CD4-positive, alpha-beta T cell treated with Interleukin-12 subunit alpha and Interleukin-12 subunit beta, for 1 hour (primary cell): ENCODE results near the gene TEAD1.

Experiments used
- DNase-seq: peaks from one replicate; pipeline ENCODE4 v3.0.0-alpha.2; 2020

The TEAD1 gene

DNA sequence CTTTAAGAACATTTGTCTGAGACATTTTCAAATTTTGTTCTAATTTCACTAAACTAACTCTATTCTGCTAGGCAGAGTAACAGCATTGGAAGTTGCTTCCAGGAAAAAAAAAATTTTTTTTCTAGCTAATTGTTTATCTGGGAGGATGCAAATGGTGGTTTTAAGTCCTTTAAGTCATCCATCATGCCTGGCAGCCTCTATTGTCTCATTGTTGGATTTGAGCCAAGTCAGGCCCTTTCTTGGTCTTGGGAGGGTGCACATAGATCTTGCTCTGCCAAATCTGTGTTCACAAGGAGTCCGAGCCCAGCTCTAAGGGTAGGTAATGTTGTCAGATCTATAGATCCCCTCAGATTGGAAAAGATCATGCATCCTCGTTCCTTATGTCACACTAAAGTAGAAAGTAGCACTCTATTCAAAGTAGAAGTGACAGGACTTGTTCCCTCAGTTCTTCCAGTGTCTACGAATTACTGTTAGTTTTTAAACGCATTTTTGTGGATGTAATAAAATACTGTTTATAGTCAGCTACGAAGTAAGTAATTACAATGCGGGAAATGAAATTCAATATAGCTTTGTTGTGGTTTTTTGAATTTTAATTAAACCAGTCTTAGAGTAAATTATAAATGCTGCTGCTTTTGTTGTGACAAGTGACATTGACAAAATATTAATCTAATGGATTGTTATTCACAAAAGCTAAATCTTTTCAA is 168.9 kb downstream of the TEAD1 start:
- DNase-seq: no peak

DNA sequence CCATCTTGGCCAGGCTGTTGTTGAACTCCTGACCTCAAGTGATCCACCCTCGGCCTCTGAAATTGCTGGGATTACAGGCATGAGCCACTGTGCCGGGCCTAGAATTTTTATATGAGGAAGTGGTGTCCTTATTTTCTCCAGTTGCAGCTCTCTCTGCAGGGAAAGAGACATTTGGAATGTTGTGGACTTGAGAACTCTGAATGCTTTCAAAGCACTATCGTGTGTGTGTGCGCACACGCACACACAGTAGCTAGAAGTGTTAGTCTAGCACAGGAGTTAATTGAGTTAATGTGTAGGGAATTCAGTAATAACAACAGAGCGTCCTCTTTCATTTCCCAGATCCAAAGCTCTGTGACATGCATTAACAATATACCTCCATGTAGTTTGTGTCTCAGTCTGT is 170.9 kb downstream of the TEAD1 start:
- no peak for DNase-seq

DNA sequence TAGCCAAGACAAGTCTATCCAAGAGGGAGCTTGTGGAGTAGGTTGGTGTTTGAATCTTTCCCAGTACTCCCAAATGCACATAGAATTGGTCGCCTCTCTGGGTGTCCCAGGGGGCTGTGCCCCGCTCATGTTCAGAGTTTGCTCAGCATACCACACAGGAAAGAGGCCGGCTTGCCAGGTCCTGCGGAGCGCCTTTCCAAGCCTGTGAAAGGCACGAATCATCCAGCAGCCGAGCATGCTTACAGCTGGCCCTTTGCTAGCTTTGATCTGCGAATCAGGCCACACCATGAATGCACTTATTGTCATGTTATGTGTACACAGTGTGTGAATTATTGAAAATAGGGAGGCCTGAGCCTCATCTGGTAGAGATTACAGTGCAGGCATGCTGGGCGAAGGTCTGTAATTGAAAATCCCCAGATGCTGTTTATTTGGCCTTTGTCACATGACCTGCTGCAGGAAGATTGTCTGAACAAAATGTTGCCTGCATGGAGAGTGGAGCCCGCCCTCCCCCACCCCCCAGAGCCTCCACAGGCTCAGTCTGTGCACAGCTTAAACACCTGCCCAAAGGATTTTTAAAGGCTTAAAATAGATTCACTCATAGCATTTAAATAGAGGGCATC is 171.6 kb downstream of the TEAD1 start:
- no peak for DNase-seq

DNA sequence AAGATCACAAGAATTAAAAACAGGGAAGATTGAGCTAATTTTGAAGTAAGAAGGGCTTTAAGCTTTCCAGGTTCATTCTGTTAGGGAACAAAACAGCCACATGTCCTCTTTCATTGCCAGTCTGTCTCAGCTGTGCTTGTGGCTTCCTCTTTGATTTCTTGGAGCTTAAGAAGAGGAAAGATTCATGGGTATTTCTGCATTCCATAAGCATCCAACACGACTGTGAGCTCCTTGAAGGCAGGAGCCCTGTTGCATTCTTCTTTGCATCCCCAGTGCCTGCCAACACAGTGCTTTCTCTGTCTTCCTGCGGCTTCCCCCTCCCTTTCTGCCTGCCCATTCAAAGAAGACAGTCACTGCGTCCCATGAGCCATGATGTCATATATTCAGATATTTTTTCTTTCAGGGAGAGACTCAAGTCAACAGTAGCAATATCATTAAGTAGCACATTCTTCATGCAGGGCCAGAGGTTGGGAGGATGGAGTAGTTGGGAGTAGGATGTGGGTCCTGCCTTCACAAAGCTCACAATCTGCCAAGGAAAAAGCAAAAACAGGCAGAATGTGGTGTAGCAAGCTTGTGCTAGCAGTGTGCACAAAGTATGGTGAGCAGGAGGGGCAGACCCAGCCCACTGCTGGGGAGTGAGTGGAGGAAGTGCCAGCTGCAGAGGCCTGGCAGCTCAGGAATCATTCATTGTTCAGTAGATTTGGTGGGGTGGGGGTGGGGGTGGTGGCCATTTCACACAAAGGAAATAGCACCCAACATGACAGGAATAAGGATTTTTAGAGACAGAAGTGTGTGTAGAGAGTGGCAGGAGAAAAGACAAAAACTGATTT is 172.8 kb downstream of the TEAD1 start:
- no peak for DNase-seq

DNA sequence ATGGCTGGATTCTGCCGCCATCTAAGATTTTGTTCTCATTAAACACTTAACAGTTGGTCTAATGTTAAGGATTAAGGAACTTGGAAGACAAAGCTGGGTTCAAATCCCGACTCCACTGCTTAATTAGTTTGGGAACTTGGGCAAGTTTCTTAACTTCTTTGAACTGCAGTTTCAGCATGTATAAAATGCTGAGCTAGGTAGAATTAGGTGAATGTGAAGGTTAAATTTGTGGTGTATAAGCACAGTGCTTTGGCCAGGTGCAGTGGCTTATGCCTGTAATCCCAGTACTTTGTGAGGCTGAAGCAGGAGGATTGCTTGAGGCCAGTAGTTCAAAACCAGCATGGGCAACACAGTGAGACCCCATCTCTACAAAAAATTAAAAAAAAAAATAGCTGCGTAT is 174.2 kb downstream of the TEAD1 start:
- DNase-seq: no peak

DNA sequence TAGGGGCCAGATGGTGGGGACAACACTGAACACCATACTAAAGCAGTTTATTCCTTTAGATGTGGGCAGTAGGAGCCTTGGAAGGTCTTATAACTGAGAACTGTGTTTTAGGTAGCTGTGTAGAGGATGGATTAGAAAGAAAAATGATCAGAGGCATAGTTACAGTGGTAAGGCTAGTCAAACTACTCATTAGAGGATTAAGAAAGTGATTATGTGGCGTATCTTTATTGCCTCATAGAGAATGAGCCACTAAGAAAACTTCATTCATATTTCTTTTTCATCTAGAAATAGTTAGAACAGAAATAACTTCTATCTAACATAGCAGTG is 179.1 kb downstream of the TEAD1 start:
- no peak for DNase-seq

DNA sequence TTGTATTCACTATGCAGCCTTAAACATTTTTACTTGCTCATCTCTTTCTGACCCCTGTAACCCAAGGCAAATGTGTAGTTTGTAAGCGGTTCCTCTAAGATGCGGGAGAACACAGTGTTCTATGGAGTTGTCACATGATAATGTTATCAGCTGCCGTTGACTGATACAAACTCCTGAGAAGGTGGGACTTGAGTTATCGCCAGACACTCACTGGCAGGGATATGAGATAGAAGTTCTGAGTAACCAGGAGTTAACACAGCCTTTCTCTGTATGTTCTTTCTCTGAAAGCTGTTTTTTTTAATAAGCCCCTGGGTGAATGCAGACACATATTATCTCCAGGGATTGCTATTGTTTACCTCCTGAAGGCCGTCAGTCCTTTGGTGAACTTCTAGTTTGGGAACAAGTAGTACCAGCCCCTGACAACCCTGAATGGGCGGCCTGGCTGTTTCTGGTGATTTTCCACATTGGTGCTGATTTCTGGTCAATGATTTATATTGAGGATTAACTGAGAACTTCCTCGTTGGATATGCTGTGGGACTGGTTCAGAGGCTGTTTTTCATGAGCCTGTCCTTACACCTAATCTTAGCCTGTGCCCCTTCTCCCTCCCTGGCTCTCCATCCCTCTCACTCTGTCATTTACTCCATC is 179.6 kb downstream of the TEAD1 start:
- DNase-seq: no peak

DNA sequence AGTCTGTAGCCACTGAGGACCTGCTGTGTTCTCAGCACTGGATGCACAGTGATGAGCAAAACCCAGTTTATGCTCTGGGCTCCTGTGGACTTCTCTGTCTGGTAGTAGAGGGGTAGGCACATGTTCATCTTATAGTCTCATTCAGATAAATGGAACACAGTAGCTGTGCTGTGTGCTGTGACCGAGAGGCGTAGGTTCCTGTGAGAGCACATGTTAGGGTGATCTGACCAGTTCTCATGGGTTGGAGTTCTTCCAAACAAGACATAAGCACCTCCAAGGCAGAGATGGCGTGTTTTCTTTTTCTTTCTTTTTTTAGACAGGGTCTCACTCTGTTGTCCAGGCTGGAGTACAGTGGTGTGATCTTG is 180.1 kb downstream of the TEAD1 start:
- no peak for DNase-seq

DNA sequence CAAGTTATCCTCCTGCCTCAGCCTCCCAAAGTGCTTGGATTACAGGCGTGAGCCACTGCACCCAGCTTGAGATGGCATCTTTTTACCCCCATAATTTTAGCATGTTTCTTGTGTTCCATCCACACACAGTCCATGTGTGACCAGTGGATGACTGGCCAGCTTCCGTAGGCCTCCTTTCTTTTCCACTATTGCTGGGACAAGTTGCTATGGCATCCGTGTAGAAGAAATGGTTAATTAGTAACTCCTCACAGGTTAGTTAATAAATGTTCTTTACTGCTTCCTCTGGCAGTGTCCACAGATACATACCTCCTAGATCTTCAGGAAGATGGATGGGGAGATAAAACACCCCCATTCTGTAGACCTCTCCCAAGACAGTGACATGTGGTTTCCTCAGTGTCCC is 180.6 kb downstream of the TEAD1 start:
- no peak for DNase-seq

DNA sequence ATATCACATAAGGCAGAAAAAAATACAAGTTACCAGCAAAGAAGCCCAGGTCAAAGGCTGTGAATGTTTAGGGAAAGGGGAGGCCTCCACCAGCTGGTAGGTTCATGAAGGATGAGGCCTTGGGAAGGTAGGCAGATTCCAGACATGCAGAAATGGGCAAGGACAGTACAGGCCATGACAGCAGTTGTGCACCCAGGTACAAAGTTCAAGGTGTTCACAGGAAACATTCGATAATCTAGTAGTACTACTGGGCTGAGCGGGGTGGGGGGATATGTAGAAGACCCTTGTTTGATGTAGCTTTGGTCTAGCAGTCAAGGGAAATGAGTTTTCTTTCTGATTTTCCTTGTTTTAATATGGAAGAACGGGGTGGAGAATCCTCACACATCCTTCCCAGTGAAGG is 182.1 kb downstream of the TEAD1 start:
- DNase-seq: no peak

DNA sequence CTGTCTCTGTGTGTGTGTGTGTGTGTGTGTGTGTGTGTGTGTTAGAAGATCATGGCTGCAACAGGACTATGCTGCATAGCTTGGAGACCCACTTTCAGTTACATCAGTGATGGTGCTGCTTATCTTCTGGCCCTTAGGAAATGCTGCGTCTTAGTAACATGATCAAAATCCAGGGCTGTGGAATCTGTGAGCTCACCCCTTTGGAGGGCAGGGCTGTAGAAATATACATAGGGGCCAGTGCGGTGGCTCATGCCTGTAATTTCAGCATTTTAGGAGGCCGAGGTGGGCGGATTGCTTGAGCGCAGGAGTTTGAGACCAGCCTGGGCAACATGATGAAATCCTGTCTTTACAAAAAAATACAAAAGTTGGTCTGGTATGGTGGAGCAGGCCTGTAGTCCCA is 183.4 kb downstream of the TEAD1 start:
- no peak for DNase-seq

DNA sequence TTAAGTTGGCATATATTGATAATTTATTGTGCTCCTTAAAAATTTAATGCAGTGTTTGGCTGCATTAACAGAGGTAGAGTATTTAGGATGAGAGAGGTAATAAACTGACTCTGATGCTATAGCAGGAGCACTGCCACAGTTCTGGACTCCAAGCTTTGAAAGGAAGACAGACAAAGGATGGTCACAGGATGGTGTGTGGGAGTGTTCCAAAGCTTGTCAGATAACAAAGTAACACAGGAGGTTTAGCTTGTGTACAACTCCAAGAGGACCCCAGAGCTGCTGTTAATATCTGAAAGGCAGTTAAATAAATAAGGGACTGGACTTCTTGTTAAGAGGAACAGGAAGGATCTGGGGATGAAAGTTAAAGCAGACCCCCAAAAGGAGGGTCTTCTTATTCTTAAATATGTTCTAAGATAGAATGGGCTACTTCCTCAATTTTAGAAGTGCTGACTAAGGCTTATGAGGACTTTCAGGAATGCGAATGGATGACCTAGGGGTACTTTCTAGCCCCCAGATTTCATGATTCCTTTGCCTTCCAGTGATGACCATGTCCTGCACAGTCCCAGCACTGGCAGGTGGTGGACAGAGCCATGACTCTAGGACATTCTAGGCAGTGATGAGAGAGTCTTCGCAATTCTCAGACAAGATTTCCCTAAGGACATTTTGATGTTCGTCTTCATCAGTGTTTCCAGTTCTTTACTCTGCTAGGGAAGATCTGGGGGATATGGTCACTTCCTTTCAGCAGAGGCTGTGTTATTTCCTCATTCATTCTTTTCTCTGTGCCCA is 185.8 kb downstream of the TEAD1 start:
- DNase-seq: no peak

DNA sequence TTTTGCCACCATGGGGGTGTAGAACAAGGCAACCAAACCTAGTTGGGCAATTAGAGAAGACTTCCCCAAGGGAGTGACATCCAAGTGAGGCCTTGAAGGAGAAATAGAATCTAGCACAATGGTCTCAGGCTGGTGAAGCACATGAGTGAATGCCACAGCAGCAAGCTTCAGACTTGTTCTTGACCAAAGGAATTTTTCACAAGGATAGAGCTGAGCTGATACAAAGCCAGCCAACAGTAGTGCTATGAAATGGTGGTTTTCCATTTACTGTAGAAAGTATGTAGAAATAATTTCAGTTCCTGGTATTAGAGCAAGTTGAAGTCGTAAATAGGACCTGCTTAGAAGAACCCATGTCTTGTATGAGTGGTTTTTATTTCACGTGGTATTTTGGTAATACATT is 186.6 kb downstream of the TEAD1 start:
- DNase-seq: no peak

DNA sequence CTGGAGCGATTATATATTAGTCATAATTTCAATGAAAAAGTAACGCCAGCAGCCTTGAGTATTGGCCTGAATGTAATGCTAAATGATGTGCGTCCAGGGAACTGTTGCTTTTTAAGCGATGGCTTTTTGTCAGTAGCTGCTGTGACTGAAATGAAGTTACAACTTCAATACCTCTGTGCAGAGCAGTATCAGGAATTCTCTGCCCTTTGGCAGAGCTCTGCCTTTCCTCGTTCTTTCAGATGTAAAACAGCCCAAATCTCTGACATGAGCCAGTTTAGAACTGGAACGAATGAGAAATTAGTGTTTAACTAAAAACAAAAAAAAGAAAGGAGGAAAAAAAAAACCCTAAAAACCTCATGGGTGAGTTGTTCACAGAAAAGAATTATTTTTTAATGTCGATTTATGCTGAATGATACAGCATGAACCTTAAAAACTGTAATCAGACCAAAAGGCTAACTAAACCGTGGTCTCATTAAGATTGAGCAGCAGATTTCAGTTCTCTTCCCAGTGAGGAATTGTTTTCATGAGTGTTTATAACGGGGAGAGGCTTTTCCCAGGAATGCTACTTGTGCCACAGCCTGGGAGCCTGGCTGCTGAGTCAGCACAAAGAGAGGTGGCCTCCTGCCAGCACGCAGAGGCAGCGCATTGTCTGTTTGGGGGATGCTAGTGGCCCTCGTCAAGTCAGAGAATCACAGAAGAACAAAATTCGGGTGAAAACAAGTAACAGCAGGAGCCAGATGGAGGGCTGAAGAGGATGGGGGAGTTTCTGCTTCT is 188.7 kb downstream of the TEAD1 start:
- no peak for DNase-seq

DNA sequence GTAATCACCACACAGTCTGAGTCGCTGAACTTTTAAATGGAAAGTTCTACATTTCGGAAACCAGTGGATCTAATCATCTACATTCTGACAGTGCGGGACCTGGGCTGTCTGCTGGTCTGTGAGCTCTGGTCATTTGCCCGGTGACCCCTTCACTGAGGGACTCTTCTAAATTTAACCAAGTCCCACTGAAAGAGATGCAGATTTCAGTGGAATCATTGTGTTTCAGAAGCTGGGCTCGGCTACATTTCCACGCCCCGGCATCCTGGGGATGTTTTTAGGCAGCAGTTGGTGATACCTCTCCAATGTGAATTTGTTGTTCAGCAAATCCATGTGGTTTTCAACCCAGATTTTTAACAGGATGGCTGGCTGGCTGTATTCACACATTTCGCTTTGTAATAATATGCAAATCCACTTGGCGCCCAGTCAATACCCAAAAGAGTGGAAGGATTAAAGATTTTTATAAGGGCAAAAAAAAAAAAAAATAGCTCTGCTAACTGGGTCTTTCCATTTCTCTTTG is 189.4 kb downstream of the TEAD1 start:
- DNase-seq: no peak

DNA sequence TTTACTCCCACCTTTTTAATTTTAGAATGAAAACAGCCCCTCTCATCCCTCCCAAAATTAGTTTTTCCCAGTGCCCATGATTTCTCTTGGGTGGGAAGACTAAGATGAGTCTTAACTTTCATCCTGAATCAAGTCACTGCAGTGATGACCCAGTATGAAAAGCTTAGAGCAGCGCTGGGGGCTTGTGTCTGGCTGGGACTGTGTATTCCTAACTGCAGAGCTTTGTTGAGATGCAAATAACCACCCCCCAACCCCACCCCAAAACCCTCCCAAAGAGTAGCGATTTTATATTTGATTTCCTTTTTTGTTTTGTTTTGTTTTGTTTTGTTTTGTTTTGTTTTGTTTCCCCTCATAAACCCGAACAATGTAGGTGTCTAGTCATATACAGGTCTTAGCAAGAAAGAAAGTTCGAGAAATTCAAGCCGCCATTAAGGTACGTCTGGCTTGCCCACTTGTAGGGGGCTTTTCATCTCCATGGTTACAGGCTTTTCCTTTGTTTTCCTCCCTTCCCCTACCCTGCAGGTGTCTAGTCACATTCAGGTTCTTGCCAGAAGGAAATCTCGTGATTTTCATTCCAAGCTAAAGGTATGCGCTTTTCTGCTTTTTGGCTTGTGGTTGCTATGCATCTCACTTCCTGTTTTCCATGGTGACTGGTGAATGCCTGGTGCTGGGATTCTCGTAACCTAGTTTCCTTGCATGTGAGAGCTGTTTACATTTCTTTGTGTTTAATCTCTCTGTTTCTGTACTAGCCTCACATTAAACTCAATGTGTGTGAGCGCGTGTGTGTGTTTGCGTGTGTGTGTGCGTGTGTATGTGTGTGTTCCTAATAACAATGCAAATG is 190.3 kb downstream of the TEAD1 start:
- DNase-seq: no peak

DNA sequence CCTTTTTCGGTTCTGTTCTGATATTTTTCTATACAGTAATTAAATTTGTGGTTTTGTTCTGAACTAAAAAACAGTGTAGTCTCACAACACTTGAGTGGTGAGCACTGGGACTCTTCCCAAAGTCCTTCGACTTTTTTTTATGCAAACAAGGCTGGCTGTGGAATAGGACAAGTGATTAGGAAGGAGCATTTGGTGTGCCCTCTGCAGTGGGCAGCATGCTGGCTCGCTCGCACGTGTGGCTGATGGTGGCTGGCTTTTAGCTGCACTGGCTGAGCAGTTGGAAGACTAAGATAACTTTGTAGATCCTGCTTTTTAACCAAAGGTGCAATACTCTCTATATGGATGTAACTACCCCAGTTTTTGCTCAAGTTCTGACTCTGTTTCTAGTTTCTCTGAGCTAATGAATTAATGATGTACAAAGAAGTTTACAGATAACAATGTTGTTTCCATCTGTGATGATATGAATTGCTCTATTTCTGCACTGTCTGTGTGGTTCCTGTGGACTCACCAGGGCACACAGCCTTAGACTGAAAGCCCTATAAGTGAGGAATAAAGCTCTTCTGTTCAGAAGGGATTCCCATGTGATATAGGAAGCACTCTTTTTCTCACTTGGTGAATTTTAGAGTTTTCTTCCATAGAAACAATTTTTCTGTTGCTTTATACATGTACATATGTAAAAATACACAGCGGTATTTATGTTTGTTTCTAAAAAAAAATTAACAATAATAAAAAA is 191.8 kb downstream of the TEAD1 start:
- DNase-seq: no peak

DNA sequence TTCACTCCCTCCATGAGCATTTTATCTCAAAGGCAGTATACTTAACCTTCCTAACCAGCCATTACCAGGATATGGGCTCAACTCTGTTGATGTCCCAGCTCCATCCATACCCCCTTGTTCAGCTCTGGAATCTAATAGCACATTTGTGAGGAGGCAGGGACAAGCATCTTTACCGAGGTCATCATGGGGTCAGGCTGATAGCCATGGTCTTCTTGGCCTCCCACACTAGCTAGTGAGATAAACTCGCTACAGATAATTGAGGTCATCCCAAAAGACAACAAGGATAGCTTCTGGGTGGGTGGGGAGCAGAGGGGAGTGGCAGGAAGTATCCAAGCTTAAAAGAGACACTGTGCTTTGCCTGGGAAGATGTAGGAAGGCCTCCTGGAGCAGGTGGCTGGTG is 193.3 kb downstream of the TEAD1 start:
- no peak for DNase-seq

DNA sequence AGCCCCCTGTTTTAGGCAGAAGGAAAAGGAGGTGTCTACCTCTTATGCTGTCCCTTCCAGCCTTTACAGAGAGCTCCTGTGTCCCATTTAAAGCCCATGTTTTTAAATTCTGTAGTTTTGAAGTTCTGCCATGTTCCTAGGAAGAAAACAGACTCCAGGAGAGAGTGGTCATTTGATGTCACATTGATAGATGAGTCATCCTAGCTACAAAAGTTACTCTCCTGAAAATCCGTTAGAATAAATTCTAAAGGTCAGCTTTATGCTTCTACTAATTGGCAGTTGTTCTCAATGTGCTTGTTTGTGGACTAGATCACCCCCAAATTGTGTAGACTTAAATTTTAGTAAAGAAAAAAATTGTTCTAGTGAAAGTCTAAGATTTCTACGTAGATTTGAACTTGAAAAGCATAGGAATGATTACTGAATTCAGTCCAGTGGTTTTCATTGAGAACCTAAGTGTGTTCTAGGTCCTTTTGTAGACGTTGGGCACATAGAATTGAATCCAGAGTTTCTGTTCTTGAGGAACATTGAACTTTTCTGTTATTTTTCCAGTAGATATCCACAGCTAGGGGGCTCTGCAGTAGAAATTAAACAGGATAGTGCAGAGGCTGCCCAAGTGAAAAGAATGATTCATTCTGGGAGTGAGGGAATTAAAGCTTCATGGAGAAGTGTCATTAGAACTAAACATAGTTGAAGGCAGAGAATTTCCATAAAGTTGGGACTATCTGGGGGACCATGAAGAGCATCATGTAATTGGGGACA is 194.3 kb downstream of the TEAD1 start:
- no peak for DNase-seq

DNA sequence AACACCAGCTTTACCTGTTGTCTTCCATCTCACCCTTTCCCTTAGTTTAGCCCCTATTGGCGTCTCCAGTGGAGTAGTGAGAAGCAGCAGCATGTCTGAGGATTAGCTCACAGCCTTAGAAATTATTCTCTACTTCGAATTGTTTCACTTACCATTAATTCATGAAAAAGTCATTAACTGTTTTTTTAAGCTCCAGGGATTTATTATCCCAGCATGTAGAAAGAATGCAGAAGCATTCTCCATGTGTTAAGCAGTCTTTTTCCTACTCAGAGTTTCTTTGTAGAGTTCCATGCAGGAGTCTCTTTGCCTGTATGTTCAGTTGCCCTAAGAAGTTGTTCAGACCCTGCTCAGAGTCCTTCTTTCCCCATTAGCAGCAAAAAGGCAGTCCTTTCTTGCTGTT is 197.0 kb downstream of the TEAD1 start:
- no peak for DNase-seq
